HL-60 (cell line): ENCODE data around the gene LBX2.

Experiments
- POLR2AphosphoS5 ChIP-seq: IDR thresholded peaks from 2 replicates; pipeline ENCODE4 v1.6.1; 2012; ENCODE audit warnings: low read depth
- TF ChIP-seq, protein P1 (sequence below): IDR thresholded peaks from one replicate; pipeline ENCODE4 v1.5.1; 2011; ENCODE audit warnings: low read length, control low read depth, inconsistent platforms; ENCODE audit not compliant: insufficient read depth

- TF ChIP-seq, protein P1, sequence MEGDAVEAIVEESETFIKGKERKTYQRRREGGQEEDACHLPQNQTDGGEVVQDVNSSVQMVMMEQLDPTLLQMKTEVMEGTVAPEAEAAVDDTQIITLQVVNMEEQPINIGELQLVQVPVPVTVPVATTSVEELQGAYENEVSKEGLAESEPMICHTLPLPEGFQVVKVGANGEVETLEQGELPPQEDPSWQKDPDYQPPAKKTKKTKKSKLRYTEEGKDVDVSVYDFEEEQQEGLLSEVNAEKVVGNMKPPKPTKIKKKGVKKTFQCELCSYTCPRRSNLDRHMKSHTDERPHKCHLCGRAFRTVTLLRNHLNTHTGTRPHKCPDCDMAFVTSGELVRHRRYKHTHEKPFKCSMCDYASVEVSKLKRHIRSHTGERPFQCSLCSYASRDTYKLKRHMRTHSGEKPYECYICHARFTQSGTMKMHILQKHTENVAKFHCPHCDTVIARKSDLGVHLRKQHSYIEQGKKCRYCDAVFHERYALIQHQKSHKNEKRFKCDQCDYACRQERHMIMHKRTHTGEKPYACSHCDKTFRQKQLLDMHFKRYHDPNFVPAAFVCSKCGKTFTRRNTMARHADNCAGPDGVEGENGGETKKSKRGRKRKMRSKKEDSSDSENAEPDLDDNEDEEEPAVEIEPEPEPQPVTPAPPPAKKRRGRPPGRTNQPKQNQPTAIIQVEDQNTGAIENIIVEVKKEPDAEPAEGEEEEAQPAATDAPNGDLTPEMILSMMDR, result no peak
- TF ChIP-seq POLR2AphosphoS5, result no peak
Measured at GRCh38 chr2:74524955-74525716, 25.7 kb upstream of the LBX2 start.
